ENCODE data around the gene BCR. TPM values are rescaled to one million over a fixed set of nuclear protein-coding genes. Genes with fewer than 3 reads are reported as not detected.
A peak's percentile ranks its signal among the peaks of the same experiment; 100 is the strongest.

BCR gene
- total and polyA plus RNA-seq, 2 donors from 2014 or later: 45.0 to 97.7 TPM

GRCh38 chr22:23151827-23152226, 28.5 kb upstream of the BCR start:
- Histone ChIP-seq H3K27me3 (ENCODE audit: control insufficient read depth, insufficient read depth, low read length) (no peaks in the 10 kb centered on the region), H3K27ac (ENCODE audit: low read depth in 2 of 2, low read length in 2 of 2) (no peak overlapping the region), H3K9ac (ENCODE audit: low read length in 3 of 3) (no peak overlapping the region), H3K4me1 (ENCODE audit: control insufficient read depth in 2 of 3, insufficient read depth in 2 of 3, low read depth in 1 of 3, low read length in 3 of 3) (peaks cover 0 to 1% (median 0%) of the 10 kb centered on the region in 3 donors), H3K4me3 (ENCODE audit: low read length in 3 of 3) (no peak overlapping the region), H3K36me3 (ENCODE audit: control insufficient read depth in 2 of 3, insufficient read depth in 3 of 3, low read length in 3 of 3) (peaks cover 0 to 24% (median 13%) of the 10 kb centered on the region in 3 donors), H3K9me3 (ENCODE audit: control insufficient read depth in 2 of 3, insufficient read depth in 1 of 3, low read length in 3 of 3) (no peaks in the 10 kb centered on the region)
- FAIRE-seq (no peak), DNase-seq (peak in 1 of 5 donors; percentile 67)
- intact Hi-C loops (cut with DNase I): no loop called here
- TF ChIP-seq CTCF (IDR thresholded peaks at IDR 0.05; ENCODE audit: borderline replicate concordance, extremely low read depth, insufficient read depth): no peak

DNA sequence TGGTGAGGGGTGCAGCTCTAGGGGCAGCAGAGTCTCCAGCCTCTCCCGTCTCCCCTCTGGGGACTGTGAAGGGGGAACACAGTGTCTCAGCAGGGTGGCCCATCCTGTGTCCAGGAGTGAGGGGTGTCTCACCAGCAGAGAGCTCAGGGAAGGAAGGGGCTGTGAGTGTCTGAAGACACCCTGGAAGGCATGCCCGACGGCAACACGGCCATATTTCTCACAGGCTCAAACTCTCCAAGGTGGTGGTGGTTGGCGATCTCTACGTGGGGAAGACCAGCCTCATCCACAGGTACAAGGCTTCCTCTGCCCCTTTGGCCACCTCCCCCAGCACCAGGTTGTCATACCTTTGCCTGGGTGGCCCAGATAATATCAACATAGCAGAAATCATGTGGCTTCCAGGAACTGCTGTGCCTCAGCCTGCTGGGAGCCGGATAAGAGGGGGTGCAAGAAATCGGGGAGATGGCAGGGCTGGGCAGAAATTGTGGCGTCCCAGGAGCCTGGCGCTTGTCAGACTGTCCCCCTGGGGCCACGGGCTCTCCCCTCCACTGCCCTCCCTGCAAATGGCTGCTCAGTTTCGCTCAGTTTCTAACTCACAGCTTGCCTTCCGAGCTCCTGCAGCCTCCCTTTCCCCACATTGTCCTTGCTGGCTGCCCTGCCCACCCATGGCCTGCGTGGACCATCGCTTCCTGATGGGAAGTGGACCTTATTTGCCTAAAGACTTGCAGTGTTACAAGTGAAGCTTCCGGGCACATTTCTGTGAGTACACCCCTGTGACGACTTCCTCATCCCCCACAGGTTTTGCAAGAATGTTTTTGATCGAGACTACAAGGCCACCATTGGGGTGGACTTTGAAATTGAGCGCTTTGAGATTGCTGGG, 27.8 kb upstream of the BCR start:
- peaks cover 0 to 24% (median 11%) of the 10 kb centered on the region in 3 donors for H3K36me3 ChIP-seq (ENCODE audit: control insufficient read depth in 2 of 3, insufficient read depth in 3 of 3, low read length in 3 of 3)
- DNase-seq: peak in 1 of 5 donors; percentile 68
- peaks cover 0 to under 1% (median 0%) of the 10 kb centered on the region in 3 donors for H3K4me1 ChIP-seq (ENCODE audit: control insufficient read depth in 2 of 3, insufficient read depth in 2 of 3, low read depth in 1 of 3, low read length in 3 of 3)
- no peaks in the 10 kb centered on the region for H3K27me3 ChIP-seq (ENCODE audit: control insufficient read depth, insufficient read depth, low read length)
- no peak overlapping the region for H3K27ac ChIP-seq (ENCODE audit: low read depth in 2 of 2, low read length in 2 of 2)
- no peaks in the 10 kb centered on the region for H3K9me3 ChIP-seq (ENCODE audit: control insufficient read depth in 2 of 3, insufficient read depth in 1 of 3, low read length in 3 of 3)
- no peak overlapping the region for H3K9ac ChIP-seq (ENCODE audit: low read length in 3 of 3)
- FAIRE-seq: no peak
- intact Hi-C loops (cut with DNase I): no loop called here
- TF ChIP-seq CTCF (IDR thresholded peaks at IDR 0.05; ENCODE audit: borderline replicate concordance, extremely low read depth, insufficient read depth): no peak
- H3K4me3 ChIP-seq (ENCODE audit: low read length in 3 of 3): no peak overlapping the region

GRCh38 chr22:23153994-23154393, 26.3 kb upstream of the BCR start:
- Histone ChIP-seq H3K36me3 (ENCODE audit: control insufficient read depth in 2 of 3, insufficient read depth in 3 of 3, low read length in 3 of 3) (peaks cover 0 to 17% (median 9%) of the 10 kb centered on the region in 3 donors), H3K4me1 (ENCODE audit: control insufficient read depth in 2 of 3, insufficient read depth in 2 of 3, low read depth in 1 of 3, low read length in 3 of 3) (peaks cover 0 to 3% (median 0%) of the 10 kb centered on the region in 3 donors), H3K4me3 (ENCODE audit: low read length in 3 of 3) (no peak overlapping the region), H3K9ac (ENCODE audit: low read length in 3 of 3) (no peak overlapping the region), H3K27me3 (ENCODE audit: control insufficient read depth, insufficient read depth, low read length) (no peaks in the 10 kb centered on the region), H3K9me3 (ENCODE audit: control insufficient read depth in 2 of 3, insufficient read depth in 1 of 3, low read length in 3 of 3) (no peaks in the 10 kb centered on the region), H3K27ac (ENCODE audit: low read depth in 2 of 2, low read length in 2 of 2) (no peak overlapping the region)
- intact Hi-C loops (cut with DNase I): no loop called here
- TF ChIP-seq CTCF (IDR thresholded peaks at IDR 0.05; ENCODE audit: borderline replicate concordance, extremely low read depth, insufficient read depth): no peak
- peak in 1 of 5 donors; percentile 66 for DNase-seq
- no peak for FAIRE-seq
